SK-N-SH (cell line): ENCODE results near the gene SLC10A6. TPM values are rescaled to one million over a fixed set of nuclear protein-coding genes. Genes with fewer than 3 reads are reported as not detected.

Source experiments
- CTCF ChIA-PET: fragments of 300-600, 350-600 bp; formaldehyde crosslinking; extraction: SDS; loops from one replicate; lab custom pipeline; 2021; lab: Yijun Ruan, JAX
- POLR2A ChIA-PET: fragments of 350-600 bp; sonication (Branson Sonifier 250); formaldehyde crosslinking; extraction: SDS; loops from one replicate; lab custom pipeline; 2020; ENCODE audit warnings: antibody characterized with exemption, inconsistent platforms; lab: Yijun Ruan, JAX
- DNase-seq: peaks from one replicate; pipeline ENCODE4 v3.0.0; 2012
- H2AFZ ChIP-seq: fragments of 200-600 bp; sonication (generic); 2 replicates; pipeline ENCODE4 v1.8.1; 2016; ENCODE audit warnings: antibody characterized with exemption, mild to moderate bottlenecking, low read depth
- H3F3A ChIP-seq: fragments of 200-600 bp; sonication (generic); replicated peaks from 2 replicates; pipeline ENCODE3; 2016; ENCODE audit warnings: antibody characterized with exemption, mild to moderate bottlenecking; ENCODE audit not compliant: insufficient read depth
- H3K27ac ChIP-seq, 2 experiments: fragments of 200-500 bp in 1 of 2; fragments of 200-600 bp in 1 of 2; sonication (Bioruptor generic) in 1 of 2; sonication (generic), shearing (Covaris generic) in 1 of 2; 2 replicates each; pipeline versions ENCODE4 v1.5.1 to v1.6.1; 2014 to 2016; ENCODE audit warnings: low read depth in 2 of 2, inconsistent platforms in 1 of 2, low read length in 1 of 2, mild to moderate bottlenecking in 1 of 2, mixed read lengths in 1 of 2
- H3K27me3 ChIP-seq: fragments of 200-600 bp; sonication (generic), shearing (Covaris generic); 2 replicates; pipeline ENCODE4 v1.6.1; 2016; ENCODE audit warnings: mixed run types; ENCODE audit not compliant: insufficient read depth
- H3K36me3 ChIP-seq, 2 experiments: fragments of 200-500 bp in 1 of 2; fragments of 200-600 bp in 1 of 2; sonication (Bioruptor generic) in 1 of 2; sonication (generic) in 1 of 2; replicated peaks in 1 of 2; 2 replicates each; pipeline versions ENCODE3 to v1.5.1; 2014 to 2016; ENCODE audit warnings: low read length in 1 of 2, mild to moderate bottlenecking in 1 of 2; ENCODE audit not compliant: insufficient read depth in 2 of 2, control insufficient read depth in 1 of 2
- H3K4me1 ChIP-seq, 2 experiments: fragments of 200-500 bp in 1 of 2; fragments of 200-600 bp in 1 of 2; sonication (Bioruptor generic) in 1 of 2; sonication (generic), shearing (Covaris generic) in 1 of 2; 2 replicates each; pipeline versions ENCODE4 v1.5.1 to v1.6.1; 2014 to 2016; ENCODE audit warnings: low read depth in 1 of 2, low read length in 1 of 2, mixed run types in 1 of 2; ENCODE audit not compliant: insufficient read depth in 2 of 2, control insufficient read depth in 1 of 2
- H3K4me2 ChIP-seq: fragments of 200-600 bp; sonication (generic), shearing (Covaris generic); 2 replicates; pipeline ENCODE4 v1.6.1; 2017; ENCODE audit warnings: mixed run types
- H3K4me3 ChIP-seq, 2 experiments: fragments of 200-500 bp in 1 of 2; fragments of 200-600 bp in 1 of 2; sonication (Bioruptor generic) in 1 of 2; sonication (generic), shearing (Covaris generic) in 1 of 2; 2 replicates each; pipeline versions ENCODE4 v1.5.1 to v1.8.1; 2014 to 2016; ENCODE audit warnings: low read depth in 2 of 2, inconsistent platforms in 1 of 2, low read length in 1 of 2, mild to moderate bottlenecking in 1 of 2, mixed read lengths in 1 of 2, moderate library complexity in 1 of 2
- H3K79me2 ChIP-seq: fragments of 200-600 bp; sonication (generic); 2 replicates; pipeline ENCODE4 v1.8.1; 2017; ENCODE audit warnings: mild to moderate bottlenecking; ENCODE audit not compliant: insufficient read depth
- H3K9ac ChIP-seq: fragments of 200-600 bp; sonication (generic); 2 replicates; pipeline ENCODE4 v1.6.1; 2017; ENCODE audit warnings: mixed run types
- H3K9me2 ChIP-seq: fragments of 200-600 bp; sonication (generic); 2 replicates; pipeline ENCODE4 v1.6.1; 2017; ENCODE audit warnings: mixed run types
- H3K9me3 ChIP-seq: fragments of 200-600 bp; sonication (generic); 2 replicates; pipeline ENCODE4 v1.6.1; 2017; ENCODE audit warnings: mixed run types, mild to moderate bottlenecking, moderate library complexity
- H4K20me1 ChIP-seq: fragments of 200-600 bp; sonication (generic); 2 replicates; pipeline ENCODE4 v1.6.1; 2017; ENCODE audit warnings: mild to moderate bottlenecking, mixed run types; ENCODE audit not compliant: insufficient read depth
- ELF1 ChIP-seq: IDR thresholded peaks from 2 replicates; pipeline ENCODE4 v1.4.0; 2012
- EP300 ChIP-seq, 2 experiments: IDR thresholded peaks; 2 replicates each; pipeline versions ENCODE4 v1.4.0 to v1.6.1; 2012; ENCODE audit warnings: borderline replicate concordance in 1 of 2, low read depth in 1 of 2, low read length in 1 of 2
- EZH2phosphoT487 ChIP-seq: fragments of 200-600 bp; sonication (generic); IDR thresholded peaks from 2 replicates; pipeline ENCODE4 v1.6.1; 2017; ENCODE audit warnings: low read depth, mixed run types, mild to moderate bottlenecking, antibody characterized with exemption, moderate library complexity, borderline replicate concordance
- FOSL2 ChIP-seq: IDR thresholded peaks from 2 replicates; pipeline ENCODE4 v1.4.0; 2012; ENCODE audit warnings: low read depth, mild to moderate bottlenecking, moderate library complexity, borderline replicate concordance
- JUND ChIP-seq: IDR thresholded peaks from 2 replicates; pipeline ENCODE4 v1.4.0; 2012
- REST ChIP-seq: IDR thresholded peaks from 2 replicates; pipeline ENCODE4 v1.6.1; 2012; ENCODE audit warnings: mild to moderate bottlenecking, low read depth, low read length, moderate library complexity
- SMC3 ChIP-seq: IDR thresholded peaks from 2 replicates; pipeline ENCODE4 v1.6.1; 2012; ENCODE audit warnings: low read depth, low read length, improper control_type of control experiment
- WGBS: methylation state at CpG from one replicate; pipeline ENCODE4 v1.1.6; 2017; ENCODE audit warnings: low lambda C conversion rate; 5-methylcytosine and 5-hydroxymethylcytosine counted together
- polyA plus RNA-seq, 3 experiments: library from polyadenylated mRNA; depleted of rRNA; stranded (reverse); fragments of >200 nt; gene quantifications; 2 replicates each; pipeline ENCODE4 v1.2.3, GENCODE V29; 2012
- TF ChIP-seq, protein P1 (sequence below): fragments of 150-350 bp; IDR thresholded peaks from 2 replicates; pipeline ENCODE4 v1.6.1; 2017; ENCODE audit warnings: antibody characterized with exemption, low read length, low read depth, borderline replicate concordance

Gene SLC10A6
- polyA plus RNA-seq, 1 of the 3 experiments (the other 2 are of a cell fraction), result not detected

GRCh38 chr4:86870442-86871069, 21.4 kb upstream of the SLC10A6 start:
- Histone ChIP-seq H3K9me3 (no peaks in the 10 kb centered on the region), H3K4me1 (no peaks in the 10 kb centered on the region), H3K9ac (no peak overlapping the region), H3K27ac (no peak overlapping the region), H3K27me3 (no peaks in the 10 kb centered on the region), H4K20me1 (no peaks in the 10 kb centered on the region), H3K36me3 (no peaks in the 10 kb centered on the region), H2AFZ (no peak overlapping the region), H3F3A (no peaks in the 10 kb centered on the region), H3K79me2 (no peaks in the 10 kb centered on the region), H3K4me3 (no peak overlapping the region), H3K9me2 (no peaks in the 10 kb centered on the region), H3K4me2 (no peak overlapping the region)
- 73% methylated on average over 9 of the region's 9 CpGs for WGBS
- no peak for DNase-seq
- ChIA-PET CTCF (no interaction called here), POLR2A (no interaction called here)
- TF ChIP-seq EP300 (IDR thresholded peaks at IDR 0.05; ENCODE audit: borderline replicate concordance in 1 of 2, low read depth in 1 of 2, low read length in 1 of 2), result no peak

DNA sequence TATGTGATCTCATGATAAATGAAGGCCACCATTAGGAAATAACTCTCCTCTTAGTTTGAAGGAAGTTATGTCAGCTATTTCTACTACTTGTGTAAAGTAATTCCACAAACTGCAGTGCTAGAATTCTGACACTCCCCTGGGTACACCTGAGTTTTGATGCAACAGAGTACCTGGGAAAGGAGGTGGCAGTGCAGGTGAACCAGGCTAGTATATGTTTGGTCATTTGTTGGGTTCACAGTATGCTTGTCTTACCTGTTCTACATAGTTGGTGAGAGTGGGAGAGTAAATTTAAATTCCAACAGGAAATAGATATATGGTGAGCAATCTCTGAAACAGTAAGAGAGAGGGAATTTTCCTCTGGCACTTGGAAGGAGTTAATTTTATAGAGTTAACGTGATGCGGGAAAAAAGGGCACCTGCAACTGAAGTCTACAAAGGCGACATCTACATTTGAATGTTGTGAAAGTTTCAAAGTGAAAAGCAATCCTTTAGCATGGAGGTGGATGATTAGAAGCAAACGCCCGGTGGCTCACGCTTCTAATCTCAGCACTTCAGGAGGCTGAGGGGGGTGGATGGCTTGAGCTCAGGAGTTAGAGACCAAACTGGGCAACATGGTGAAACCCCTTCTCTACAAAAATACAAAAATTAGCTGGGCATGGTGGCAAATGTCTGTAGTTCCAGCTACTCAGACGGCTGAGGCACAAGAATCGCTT, 8.3 kb upstream of the SLC10A6 start:
- TF ChIP-seq REST (no peak), EZH2phosphoT487 (no peak), JUND (no peak), ELF1 (no peak), SMC3 (no peak), FOSL2 (no peak)
- TF ChIP-seq, protein P1, sequence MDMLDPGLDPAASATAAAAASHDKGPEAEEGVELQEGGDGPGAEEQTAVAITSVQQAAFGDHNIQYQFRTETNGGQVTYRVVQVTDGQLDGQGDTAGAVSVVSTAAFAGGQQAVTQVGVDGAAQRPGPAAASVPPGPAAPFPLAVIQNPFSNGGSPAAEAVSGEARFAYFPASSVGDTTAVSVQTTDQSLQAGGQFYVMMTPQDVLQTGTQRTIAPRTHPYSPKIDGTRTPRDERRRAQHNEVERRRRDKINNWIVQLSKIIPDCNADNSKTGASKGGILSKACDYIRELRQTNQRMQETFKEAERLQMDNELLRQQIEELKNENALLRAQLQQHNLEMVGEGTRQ, result no peak
- peaks cover 17% of the 10 kb centered on the region for H3F3A ChIP-seq
- no peaks in the 10 kb centered on the region for H3K79me2 ChIP-seq
- no peaks in the 10 kb centered on the region for H3K9me2 ChIP-seq
- ChIA-PET CTCF (no interaction called here), POLR2A (no interaction called here)
- H3K9ac ChIP-seq, result no peak overlapping the region
- no peaks in the 10 kb centered on the region for H3K36me3 ChIP-seq
- no peak overlapping the region; a peak in 1 of 4 replicates for H3K27ac ChIP-seq
- H3K9me3 ChIP-seq, result no peaks in the 10 kb centered on the region
- H3K27me3 ChIP-seq, result no peaks in the 10 kb centered on the region
- 88% methylated on average over 8 of the region's 8 CpGs for WGBS
- DNase-seq, result no peak
- H2AFZ ChIP-seq, result peak overlapping the region; percentile 43; the same call in 1 of the 2 replicates
- H3K4me1 ChIP-seq, result peaks cover 0 to 19% of the 10 kb centered on the region in 2 experiments; a peak in 1 of 4 replicates
- no peak overlapping the region for H3K4me2 ChIP-seq
- no peak overlapping the region for H3K4me3 ChIP-seq
- H4K20me1 ChIP-seq, result no peaks in the 10 kb centered on the region
